ENCODE measurements around the gene GLI3. TPM values are rescaled to one million over a fixed set of nuclear protein-coding genes. Genes with fewer than 3 reads are reported as not detected.

Gene GLI3
- total RNA-seq, 2 experiments from 2014 or later: not detected

DNA sequence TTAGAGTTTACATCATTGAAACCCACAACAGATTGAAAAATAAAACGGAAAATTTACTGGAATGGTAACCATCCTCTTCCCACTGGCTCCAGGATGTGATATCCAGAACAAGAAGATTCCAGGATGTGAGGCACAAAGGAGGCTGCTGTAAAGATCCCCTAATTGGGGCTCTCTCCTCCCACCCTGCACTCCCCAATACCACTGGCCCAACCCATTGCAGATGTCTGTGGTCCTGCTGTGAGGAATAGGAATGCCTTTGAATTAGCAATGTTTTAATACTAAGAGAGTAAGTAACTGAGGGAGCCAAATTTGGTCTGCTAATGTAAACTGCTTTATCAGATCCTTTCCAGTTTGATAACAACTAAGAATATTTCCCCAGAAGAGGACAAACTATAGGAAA lies 308.2 kb downstream of the GLI3 start:
- ATAC-seq (no peak), DNase-seq (no peak)
- POLR2A ChIA-PET: no interaction called here
- CTCF ChIA-PET: interaction anchor here (1.2 to 3.1 kb wide), 3 partner anchors 12 to 15 kb away, joined by 4 to 15 read pairs (median 11); no protein-coding TSS in a partner anchor
- Mint-ChIP-seq H3K4me1 (ENCODE audit: low read depth) (peaks cover 7% of the 10 kb centered on the region), H3K9me3 (no peaks in the 10 kb centered on the region), H3K4me3 (no peak overlapping the region), H3K27me3 (peaks cover 15% of the 10 kb centered on the region), H3K36me3 (ENCODE audit: low read depth) (no peaks in the 10 kb centered on the region), H3K27ac (no peak overlapping the region)
- intact Hi-C loops (cut with micrococcal nuclease): no loop called here
- TF ChIP-seq, protein P1, sequence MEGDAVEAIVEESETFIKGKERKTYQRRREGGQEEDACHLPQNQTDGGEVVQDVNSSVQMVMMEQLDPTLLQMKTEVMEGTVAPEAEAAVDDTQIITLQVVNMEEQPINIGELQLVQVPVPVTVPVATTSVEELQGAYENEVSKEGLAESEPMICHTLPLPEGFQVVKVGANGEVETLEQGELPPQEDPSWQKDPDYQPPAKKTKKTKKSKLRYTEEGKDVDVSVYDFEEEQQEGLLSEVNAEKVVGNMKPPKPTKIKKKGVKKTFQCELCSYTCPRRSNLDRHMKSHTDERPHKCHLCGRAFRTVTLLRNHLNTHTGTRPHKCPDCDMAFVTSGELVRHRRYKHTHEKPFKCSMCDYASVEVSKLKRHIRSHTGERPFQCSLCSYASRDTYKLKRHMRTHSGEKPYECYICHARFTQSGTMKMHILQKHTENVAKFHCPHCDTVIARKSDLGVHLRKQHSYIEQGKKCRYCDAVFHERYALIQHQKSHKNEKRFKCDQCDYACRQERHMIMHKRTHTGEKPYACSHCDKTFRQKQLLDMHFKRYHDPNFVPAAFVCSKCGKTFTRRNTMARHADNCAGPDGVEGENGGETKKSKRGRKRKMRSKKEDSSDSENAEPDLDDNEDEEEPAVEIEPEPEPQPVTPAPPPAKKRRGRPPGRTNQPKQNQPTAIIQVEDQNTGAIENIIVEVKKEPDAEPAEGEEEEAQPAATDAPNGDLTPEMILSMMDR (IDR thresholded peaks at IDR 0.05): no peak

DNA sequence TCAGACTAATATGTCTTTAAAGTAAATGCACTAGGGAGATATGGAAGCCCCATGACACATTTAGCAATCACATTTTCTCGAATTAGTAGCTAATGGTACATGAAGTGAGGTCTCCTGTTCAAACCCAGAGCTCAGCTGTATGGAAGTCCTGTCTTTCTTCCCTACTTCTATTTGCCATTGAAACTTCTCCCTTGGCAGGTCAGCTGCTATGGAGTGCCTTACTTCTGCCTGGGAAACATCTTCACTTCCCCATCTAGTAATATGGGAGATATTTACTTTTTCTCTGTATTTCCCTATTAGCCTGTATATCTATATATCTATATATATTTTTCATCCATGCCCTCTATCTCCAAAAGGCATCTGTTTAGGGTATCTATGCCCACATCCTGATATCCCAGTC lies 308.8 kb downstream of the GLI3 start:
- peaks cover 7% of the 10 kb centered on the region for H3K4me1 Mint-ChIP-seq (ENCODE audit: low read depth)
- ChIA-PET CTCF (interaction anchor here (1.2 to 3.1 kb wide), 2 partner anchors 13 to 15 kb away, joined by 4 to 15 read pairs; no protein-coding TSS in a partner anchor), POLR2A (no interaction called here)
- ATAC-seq: no peak
- TF ChIP-seq, protein P1 (IDR thresholded peaks at IDR 0.05): no peak
- H3K4me3 Mint-ChIP-seq: no peak overlapping the region
- H3K27ac Mint-ChIP-seq: no peak overlapping the region
- H3K9me3 Mint-ChIP-seq: no peaks in the 10 kb centered on the region
- intact Hi-C loops (cut with micrococcal nuclease): no loop called here
- H3K36me3 Mint-ChIP-seq (ENCODE audit: low read depth): no peaks in the 10 kb centered on the region
- no peak for DNase-seq
- peaks cover 15% of the 10 kb centered on the region for H3K27me3 Mint-ChIP-seq

DNA sequence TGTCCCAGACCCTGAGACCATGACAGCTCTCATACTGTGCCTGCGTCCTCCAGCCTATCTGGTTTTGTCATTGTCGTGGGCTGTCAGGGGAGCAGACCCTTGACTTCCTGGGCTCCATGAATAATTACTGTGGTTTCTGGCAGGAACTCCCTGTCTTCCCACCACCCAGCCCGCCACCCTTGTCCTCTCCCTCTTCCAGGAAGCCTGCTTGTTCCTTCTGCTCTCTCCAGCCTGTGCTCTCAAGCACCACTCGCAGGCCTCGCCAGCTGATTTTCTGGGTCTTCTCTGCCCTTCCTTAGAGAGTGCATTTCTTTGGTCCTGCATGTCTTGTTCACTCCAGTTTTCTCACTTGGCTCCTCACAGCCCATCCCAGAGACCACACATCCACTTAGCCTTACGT lies 309.6 kb downstream of the GLI3 start:
- Mint-ChIP-seq H3K36me3 (ENCODE audit: low read depth) (no peaks in the 10 kb centered on the region), H3K9me3 (no peaks in the 10 kb centered on the region), H3K4me1 (ENCODE audit: low read depth) (peaks cover 7% of the 10 kb centered on the region), H3K27me3 (peaks cover 17% of the 10 kb centered on the region), H3K4me3 (no peak overlapping the region), H3K27ac (no peak overlapping the region)
- TF ChIP-seq, protein P1 (IDR thresholded peaks at IDR 0.05): no peak
- intact Hi-C loops (cut with micrococcal nuclease): no loop called here
- ATAC-seq (no peak), DNase-seq (no peak)
- ChIA-PET POLR2A (no interaction called here), CTCF (interaction anchor here (1.2 to 3.1 kb wide), 2 partner anchors 13 to 16 kb away, joined by 4 to 15 read pairs; no protein-coding TSS in a partner anchor)

DNA sequence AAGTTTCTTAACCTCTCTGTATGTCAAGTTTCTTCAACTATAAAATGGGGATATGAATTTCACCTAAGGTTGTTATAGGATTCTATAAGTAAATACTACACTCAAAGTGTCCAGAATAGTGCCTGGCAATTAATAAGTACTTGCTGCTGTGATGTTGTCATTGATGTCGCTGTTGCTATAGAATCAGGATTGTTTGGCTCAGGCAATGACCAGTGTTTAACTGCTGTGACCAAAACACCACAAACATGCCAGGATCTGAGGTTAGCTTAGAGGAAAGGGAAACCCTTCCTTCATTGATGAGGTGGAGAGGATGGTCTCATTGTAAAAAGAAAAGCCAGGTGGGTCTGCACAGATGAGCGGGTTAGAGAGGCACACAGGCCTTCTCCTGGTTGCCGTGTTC lies 311.1 kb downstream of the GLI3 start:
- ATAC-seq: no peak
- TF ChIP-seq, protein P1 (IDR thresholded peaks at IDR 0.05): no peak
- H3K27me3 Mint-ChIP-seq: peaks cover 16% of the 10 kb centered on the region
- H3K36me3 Mint-ChIP-seq (ENCODE audit: low read depth): no peaks in the 10 kb centered on the region
- intact Hi-C loops (cut with micrococcal nuclease): no loop called here
- H3K4me1 Mint-ChIP-seq (ENCODE audit: low read depth): peaks cover 5% of the 10 kb centered on the region
- no peak overlapping the region for H3K27ac Mint-ChIP-seq
- DNase-seq: no peak
- ChIA-PET CTCF (interaction anchor here (1.4 to 3.1 kb wide), 2 partner anchors 15 to 17 kb away, joined by 3 to 15 read pairs; no protein-coding TSS in a partner anchor), POLR2A (no interaction called here)
- no peak overlapping the region for H3K4me3 Mint-ChIP-seq
- H3K9me3 Mint-ChIP-seq: no peaks in the 10 kb centered on the region

DNA sequence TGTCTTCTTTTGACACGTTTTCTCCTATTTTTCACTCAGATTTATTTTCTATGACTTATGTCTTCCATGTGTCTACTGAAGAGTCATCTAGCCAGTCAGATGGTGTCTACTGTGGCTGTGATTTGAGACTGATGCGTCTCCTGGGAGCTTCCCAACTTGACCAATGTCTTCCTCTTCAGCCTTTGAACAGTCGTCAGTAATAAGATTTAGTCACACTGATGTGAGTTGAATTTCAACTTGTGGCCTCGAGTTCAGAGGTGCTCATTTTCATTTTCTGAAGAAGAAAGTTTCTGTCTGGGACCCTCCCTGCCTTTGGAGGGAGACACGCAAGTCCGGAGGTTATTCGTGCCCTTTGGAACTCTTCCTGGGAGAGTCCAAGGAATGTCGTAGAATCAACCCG lies 312.2 kb downstream of the GLI3 start:
- ChIA-PET CTCF (no interaction called here), POLR2A (no interaction called here)
- H3K27me3 Mint-ChIP-seq: peaks cover 18% of the 10 kb centered on the region
- DNase-seq (no peak), ATAC-seq (no peak)
- H3K36me3 Mint-ChIP-seq (ENCODE audit: low read depth): no peaks in the 10 kb centered on the region
- H3K4me3 Mint-ChIP-seq: no peak overlapping the region
- intact Hi-C loops (cut with micrococcal nuclease): no loop called here
- H3K4me1 Mint-ChIP-seq (ENCODE audit: low read depth): no peaks in the 10 kb centered on the region
- TF ChIP-seq, protein P1 (IDR thresholded peaks at IDR 0.05): no peak
- no peaks in the 10 kb centered on the region for H3K9me3 Mint-ChIP-seq
- no peak overlapping the region for H3K27ac Mint-ChIP-seq

Data from activated CD8-positive, alpha-beta T cell treated with anti-CD3 and anti-CD28 coated beads for 36 hours (primary cell).